GM19238 (cell line): ENCODE measurements around the gene TUBGCP6.

Source experiments
- DNase-seq: peaks from one replicate; pipeline ENCODE4 v3.0.0; 2011; ENCODE audit warnings: low spot score; ENCODE audit not compliant: insufficient read length

Gene TUBGCP6

DNA sequence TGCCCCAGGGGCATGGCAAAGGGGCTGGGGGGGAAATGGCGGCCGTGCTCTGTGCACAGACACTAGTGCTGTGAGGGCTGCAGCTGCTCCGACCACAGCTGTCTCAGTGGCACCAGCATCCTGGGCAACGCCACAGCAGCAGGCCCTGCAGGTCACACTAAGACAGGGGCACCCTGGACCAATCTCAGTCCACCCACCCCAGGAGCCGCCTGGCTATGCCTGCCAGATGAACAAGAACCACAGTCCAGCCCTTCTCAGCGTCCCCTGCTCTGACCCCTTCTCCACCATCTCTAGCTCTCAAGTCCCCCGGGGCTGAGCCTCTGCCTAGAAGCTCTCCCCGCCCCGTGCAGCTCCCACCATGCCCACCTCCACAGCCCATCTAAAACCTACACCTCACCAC lies 16.5 kb downstream of the TUBGCP6 start:
- DNase-seq = no peak

- DNase-seq = no peak
Observed at GRCh38 chr22:50227579-50228215, 17.1 kb downstream of the TUBGCP6 start.

DNA sequence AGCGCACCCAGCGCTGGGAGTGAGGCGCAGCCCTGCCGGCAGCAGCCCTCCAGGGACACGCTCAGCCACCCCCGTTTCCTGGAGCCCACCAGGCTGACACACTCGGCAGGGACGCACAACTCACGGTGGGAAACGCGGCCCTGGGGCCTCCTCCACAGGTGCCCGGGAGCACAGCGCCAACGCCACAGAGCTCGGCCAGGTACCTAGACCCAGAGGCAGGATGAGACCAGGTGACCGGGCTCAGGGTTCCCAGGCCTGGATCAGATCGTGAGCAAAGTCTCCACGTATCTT lies 18.0 kb downstream of the TUBGCP6 start:
- no peak for DNase-seq

GRCh38 chr22:50226063-50226874 lies 18.6 kb downstream of the TUBGCP6 start:
- no peak for DNase-seq

GRCh38 chr22:50225200-50225969 lies 19.4 kb downstream of the TUBGCP6 start:
- DNase-seq = no peak

GRCh38 chr22:50224071-50224470 lies 20.8 kb downstream of the TUBGCP6 start:
- no peak for DNase-seq

DNA sequence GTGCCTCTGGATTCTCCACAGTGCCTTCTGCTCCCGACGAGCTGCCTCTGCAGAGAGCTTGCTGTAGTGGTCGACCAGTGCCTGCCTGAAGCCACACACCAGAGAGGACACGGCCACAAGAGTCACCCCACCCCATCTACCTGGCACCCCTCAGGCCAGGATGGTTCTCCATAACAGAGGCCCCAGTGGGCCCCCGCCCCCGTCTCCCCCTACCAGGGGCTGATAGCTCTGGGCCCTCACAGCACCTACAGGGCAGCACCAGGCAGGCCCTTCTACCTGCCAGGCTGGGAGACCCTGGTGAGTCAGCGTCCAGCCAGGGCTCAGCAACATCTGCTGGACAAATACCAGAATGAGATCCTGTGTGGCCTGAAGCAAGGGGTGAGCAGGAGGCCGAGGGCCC lies 22.3 kb downstream of the TUBGCP6 start:
- no peak for DNase-seq

DNA sequence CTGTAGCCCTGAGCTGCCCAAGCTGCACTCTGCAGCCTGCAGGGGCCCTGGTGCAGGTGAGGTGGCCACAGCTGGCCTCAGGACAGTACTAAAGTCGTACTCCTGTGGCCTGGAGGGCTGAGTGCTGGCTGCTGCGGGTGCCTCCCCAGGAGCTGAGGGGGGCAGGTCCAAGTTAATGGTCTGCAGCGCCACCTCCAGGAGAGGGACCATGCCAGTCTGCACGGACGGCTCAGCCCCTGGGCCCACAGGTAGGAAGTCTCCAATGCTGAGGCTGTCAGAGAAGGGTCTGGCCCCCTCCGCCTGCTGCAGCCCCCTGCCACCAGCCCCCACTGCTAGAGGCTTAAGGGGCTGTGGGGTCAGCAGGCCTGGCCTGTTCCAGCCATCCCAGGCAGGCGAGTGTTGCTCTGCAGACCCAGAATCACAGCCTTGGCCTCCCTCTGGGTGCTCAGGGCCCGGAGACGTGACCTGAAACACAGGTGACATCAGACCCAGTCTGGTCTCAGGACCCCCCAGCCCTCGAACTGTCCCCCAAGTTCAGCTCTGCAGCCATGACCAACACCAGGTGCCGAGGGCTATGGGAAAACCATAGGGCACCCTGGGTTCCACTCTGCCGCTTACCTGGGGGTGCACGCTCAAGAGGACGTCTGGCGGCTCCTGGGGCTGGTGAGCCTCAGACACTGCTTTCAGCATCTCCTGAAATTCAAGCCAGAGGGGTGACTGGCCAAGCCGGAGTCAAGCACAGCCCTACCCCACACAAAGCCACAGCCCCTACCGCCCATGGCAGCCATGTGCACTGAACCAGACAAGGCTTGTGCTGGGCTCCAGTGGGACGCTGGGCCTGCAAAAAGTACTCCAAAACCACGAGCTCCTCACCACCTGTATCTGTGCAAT lies 23.2 kb downstream of the TUBGCP6 start:
- DNase-seq = no peak

- DNase-seq = no peak
Observed at GRCh38 chr22:50220603-50221409, 24.0 kb downstream of the TUBGCP6 start.

GRCh38 chr22:50219800-50220602 lies 24.8 kb downstream of the TUBGCP6 start:
- no peak for DNase-seq

DNA sequence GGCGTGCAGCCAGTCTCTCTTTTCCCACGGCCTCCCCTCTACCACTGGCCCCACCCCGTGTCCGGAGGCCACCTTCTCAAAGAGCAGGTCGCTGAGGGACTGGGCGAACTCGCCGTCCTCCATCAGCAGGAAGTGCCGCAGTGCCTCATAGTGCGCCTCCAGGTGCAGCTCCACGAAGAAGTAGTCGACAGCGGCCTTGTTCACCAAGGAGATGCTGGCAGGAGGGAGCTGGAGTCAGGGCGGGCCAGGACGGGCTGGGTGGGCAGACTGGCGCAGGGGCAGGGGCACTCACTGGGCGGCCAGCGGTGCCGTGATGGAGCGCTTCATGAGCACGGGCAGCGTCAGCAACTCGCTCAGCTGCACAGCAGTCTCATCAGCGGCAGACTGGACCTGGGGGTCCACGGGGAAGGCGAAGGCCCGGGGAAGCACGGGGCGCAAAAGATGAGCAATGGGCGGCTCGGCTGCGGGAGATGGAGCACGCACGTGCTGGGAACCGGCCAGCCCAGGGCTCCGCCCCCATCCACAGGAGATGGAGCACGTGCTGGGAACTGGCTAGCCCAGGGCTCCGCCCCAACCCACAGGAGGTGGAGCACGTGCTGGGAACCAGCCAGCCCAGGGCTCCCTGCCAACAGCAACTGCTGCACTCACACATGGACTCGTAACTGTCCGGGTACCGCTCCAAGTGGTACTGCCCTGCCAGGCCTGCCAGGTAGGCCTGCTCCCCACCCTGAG lies 25.7 kb downstream of the TUBGCP6 start:
- no peak for DNase-seq

- no peak for DNase-seq
Observed at GRCh38 chr22:50218153-50218995, 26.4 kb downstream of the TUBGCP6 start.

DNA sequence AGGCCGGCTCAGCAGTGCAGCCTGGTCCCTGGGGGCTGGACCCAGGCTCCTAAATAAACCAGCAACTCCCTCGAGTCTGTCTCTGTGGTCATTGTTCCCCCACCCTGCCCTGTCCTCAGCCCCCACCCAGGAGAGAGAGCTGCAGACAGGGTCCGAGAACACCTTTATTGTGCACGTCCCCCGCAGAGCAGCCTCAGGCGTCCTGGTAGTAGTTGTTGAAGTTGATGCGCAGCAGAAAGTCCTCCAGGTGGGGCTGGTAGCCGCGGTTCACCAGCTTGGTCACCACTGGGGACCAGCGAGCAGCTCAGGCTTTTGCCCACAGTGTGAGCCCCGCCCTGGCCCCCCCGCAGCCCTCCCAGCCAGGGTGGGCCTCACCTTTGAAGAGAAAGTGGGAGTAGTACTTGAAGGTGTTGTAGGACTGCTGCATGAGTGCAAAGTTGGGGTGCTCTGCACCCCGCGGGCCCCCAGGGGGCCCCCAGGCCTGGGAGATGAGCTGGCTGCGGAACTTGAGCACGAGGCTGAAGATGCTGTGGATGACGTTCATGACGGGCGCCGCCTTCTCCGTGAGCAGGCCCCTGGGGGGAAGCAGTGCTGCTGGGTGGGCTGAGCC lies 27.2 kb downstream of the TUBGCP6 start:
- no peak for DNase-seq

DNA sequence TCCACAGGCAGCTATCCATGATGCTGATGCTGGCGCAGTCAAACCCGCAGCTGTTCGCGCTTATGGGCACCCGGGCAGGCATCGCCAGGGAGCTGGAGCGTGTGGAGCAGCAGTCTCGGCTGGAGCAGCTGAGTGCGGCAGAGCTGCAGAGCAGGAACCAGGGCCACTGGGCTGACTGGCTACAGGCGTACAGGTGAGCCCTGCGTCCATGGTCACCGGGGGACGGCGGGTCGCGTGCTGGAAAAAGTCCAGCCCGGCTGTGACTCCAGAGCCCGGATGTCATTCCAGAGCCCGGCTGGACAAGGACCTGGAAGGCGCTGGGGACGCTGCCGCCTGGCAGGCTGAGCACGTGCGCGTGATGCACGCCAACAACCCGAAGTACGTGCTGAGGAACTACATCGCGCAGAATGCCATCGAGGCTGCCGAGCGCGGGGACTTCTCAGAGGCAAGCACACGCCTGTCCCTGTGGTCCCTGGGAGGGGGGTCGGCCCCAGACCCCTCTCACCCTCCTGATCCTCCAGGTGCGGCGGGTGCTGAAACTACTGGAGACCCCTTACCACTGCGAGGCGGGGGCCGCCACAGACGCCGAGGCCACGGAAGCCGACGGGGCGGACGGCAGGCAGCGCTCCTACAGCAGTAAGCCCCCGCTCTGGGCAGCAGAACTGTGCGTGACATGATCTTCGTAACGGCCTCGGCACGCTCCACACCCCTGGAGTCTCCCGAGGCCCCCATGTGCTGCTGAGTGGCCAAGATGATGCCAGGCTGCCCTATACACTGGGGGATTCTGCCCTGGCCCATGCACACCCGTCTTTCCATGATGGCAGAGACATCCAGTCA lies 27.9 kb downstream of the TUBGCP6 start:
- DNase-seq = no peak

- DNase-seq = no peak
Observed at GRCh38 chr22:50216055-50216683, 28.7 kb downstream of the TUBGCP6 start.

- DNase-seq = no peak
Observed at GRCh38 chr22:50215297-50216054, 29.3 kb downstream of the TUBGCP6 start.
